ENCODE data around the gene C11orf58. TPM values are rescaled to one million over a fixed set of nuclear protein-coding genes. Genes with fewer than 3 reads are reported as not detected.

Gene C11orf58
- total RNA-seq, 2 donors from 2014 or later, result 162 to 183 TPM

DNA sequence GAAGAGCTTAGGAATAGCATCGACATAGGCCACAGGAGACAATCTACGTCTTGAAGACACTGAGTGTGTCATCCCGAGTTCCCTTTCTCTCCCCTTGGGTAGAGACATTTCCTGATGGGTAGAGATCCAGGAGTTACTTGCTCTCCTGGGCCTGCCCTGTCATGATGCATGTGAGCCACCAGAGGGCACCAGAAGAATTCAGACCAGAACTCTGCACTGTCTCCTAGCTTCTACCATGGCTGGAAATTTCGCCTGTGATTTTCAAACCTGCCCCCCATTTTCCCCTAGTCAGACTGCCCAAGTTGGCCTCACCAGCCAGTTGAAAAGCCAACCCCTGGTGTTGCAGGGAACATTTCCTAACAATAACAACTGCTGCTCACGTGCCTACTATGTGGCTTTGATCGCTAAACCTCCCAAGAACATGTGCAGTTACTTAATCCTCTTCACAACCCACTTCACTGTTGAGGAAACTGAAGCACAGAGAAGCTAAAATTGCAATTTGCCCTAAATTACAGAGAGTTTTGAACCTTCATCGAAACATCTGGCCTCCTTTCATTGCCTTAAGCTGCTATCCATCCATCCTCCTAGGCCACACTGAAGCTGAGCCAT is 47.2 kb downstream of the C11orf58 start:
- Mint-ChIP-seq H3K9me3 (no peaks in the 10 kb centered on the region), H3K4me1 (peaks cover 22% of the 10 kb centered on the region), H3K27me3 (ENCODE audit: insufficient read depth) (no peaks in the 10 kb centered on the region), H3K4me3 (no peak overlapping the region), H3K36me3 (ENCODE audit: low read depth) (no peaks in the 10 kb centered on the region), H3K27ac (no peak overlapping the region)
- Histone ChIP-seq H3K9me3 (ENCODE audit: control insufficient read depth, low read length) (no peaks in the 10 kb centered on the region), H3K4me3 (ENCODE audit: low read length) (no peak overlapping the region), H3K36me3 (ENCODE audit: control insufficient read depth, insufficient read depth, low read length) (peaks cover 17% of the 10 kb centered on the region), H3K27me3 (ENCODE audit: control insufficient read depth, insufficient read depth, low read length, poor library complexity, severe bottlenecking) (no peaks in the 10 kb centered on the region), H3K4me1 (ENCODE audit: control insufficient read depth, insufficient read depth, low read length) (peaks cover 18% of the 10 kb centered on the region), H3K27ac (ENCODE audit: low read depth, low read length) (no peak overlapping the region), H3K9ac (ENCODE audit: extremely low read depth, low read length, poor library complexity, severe bottlenecking) (no peak overlapping the region)
- TF ChIP-seq, protein P1, sequence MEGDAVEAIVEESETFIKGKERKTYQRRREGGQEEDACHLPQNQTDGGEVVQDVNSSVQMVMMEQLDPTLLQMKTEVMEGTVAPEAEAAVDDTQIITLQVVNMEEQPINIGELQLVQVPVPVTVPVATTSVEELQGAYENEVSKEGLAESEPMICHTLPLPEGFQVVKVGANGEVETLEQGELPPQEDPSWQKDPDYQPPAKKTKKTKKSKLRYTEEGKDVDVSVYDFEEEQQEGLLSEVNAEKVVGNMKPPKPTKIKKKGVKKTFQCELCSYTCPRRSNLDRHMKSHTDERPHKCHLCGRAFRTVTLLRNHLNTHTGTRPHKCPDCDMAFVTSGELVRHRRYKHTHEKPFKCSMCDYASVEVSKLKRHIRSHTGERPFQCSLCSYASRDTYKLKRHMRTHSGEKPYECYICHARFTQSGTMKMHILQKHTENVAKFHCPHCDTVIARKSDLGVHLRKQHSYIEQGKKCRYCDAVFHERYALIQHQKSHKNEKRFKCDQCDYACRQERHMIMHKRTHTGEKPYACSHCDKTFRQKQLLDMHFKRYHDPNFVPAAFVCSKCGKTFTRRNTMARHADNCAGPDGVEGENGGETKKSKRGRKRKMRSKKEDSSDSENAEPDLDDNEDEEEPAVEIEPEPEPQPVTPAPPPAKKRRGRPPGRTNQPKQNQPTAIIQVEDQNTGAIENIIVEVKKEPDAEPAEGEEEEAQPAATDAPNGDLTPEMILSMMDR (conservative IDR thresholded peaks at IDR 0.05), result peak; percentile 93
- DNase-seq, result peak; percentile 91
- 69 to 70% methylated on average over 6 to 7 of the region's 7 CpGs for WGBS, 2 experiments (ENCODE audit: insufficient coverage in 1 of 2, insufficient read length in 1 of 2)

DNA sequence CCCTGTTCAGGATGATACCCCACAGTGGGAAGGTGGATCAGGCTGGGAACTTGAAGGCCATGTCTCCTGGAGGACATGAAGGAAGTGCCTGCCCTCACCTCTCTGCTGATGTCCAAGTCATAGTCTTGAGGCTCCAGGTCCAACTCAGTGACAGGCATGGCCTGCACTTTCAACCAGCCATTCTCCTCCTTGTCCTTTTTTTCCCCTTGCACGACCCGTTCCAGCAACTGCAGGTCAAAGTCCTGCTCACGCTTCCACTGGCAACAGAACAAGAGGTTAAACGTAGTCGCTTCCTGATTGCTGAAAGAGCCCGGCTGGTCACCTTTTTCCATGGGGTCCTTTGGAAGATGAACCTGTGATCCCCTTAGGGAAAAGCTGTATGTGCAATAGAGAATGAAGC is 47.7 kb downstream of the C11orf58 start:
- Mint-ChIP-seq H3K4me1 (peaks cover 22% of the 10 kb centered on the region), H3K36me3 (ENCODE audit: low read depth) (no peaks in the 10 kb centered on the region), H3K4me3 (no peak overlapping the region), H3K9me3 (no peaks in the 10 kb centered on the region), H3K27me3 (ENCODE audit: insufficient read depth) (no peaks in the 10 kb centered on the region), H3K27ac (no peak overlapping the region)
- DNase-seq, result peak; percentile 34
- TF ChIP-seq, protein P1 (conservative IDR thresholded peaks at IDR 0.05), result no peak
- H3K9me3 ChIP-seq (ENCODE audit: control insufficient read depth, low read length), result no peaks in the 10 kb centered on the region
- no peak overlapping the region for H3K9ac ChIP-seq (ENCODE audit: extremely low read depth, low read length, poor library complexity, severe bottlenecking)
- no peaks in the 10 kb centered on the region for H3K27me3 ChIP-seq (ENCODE audit: control insufficient read depth, insufficient read depth, low read length, poor library complexity, severe bottlenecking)
- no peak overlapping the region for H3K27ac ChIP-seq (ENCODE audit: low read depth, low read length)
- H3K4me1 ChIP-seq (ENCODE audit: control insufficient read depth, insufficient read depth, low read length), result peaks cover 18% of the 10 kb centered on the region
- peaks cover 17% of the 10 kb centered on the region for H3K36me3 ChIP-seq (ENCODE audit: control insufficient read depth, insufficient read depth, low read length)
- 88 to 94% methylated on average over 6 of the region's 6 CpGs for WGBS, 2 experiments (ENCODE audit: insufficient coverage in 1 of 2, insufficient read length in 1 of 2)
- no peak overlapping the region for H3K4me3 ChIP-seq (ENCODE audit: low read length)

DNA sequence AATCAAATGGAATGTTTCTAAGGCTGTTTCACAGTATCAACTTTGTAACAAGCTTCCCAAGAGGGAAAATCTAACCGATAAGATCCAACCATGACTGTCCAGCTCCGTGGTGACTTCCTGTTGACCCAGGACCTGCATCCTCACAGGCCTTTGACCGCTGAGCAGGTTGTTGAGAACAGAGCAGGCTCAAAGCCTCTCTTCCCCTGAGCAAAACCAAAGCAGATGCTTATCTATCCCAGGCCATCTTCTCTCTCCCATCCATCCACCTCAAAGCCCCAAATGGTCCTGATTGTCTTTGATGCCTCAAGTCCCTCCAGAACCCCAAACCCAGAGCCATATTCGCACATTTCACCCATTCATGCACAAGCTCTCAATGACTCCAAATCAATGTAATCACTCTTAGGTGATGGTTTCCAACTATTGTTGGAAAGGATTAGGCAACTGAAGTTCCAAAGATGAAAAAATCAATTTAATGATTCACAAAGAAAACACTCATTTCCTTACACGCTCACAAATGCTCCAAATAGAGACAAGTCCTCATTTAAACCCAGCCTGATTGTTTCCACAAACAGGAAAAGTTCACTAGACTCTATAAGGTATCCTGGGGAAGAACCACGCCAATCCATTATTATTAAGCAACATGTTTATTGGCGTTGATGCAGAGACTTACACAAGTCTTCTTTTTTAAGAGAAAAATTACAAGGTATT is 48.7 kb downstream of the C11orf58 start:
- no peak overlapping the region for H3K9ac ChIP-seq (ENCODE audit: extremely low read depth, low read length, poor library complexity, severe bottlenecking)
- DNase-seq, result peak; percentile 17
- H3K4me1 ChIP-seq (ENCODE audit: control insufficient read depth, insufficient read depth, low read length), result peaks cover 18% of the 10 kb centered on the region
- Mint-ChIP-seq H3K9me3 (no peaks in the 10 kb centered on the region), H3K4me3 (no peak overlapping the region), H3K4me1 (peaks cover 22% of the 10 kb centered on the region), H3K27ac (no peak overlapping the region), H3K36me3 (ENCODE audit: low read depth) (no peaks in the 10 kb centered on the region), H3K27me3 (ENCODE audit: insufficient read depth) (no peaks in the 10 kb centered on the region)
- peaks cover 17% of the 10 kb centered on the region for H3K36me3 ChIP-seq (ENCODE audit: control insufficient read depth, insufficient read depth, low read length)
- no peak overlapping the region for H3K27ac ChIP-seq (ENCODE audit: low read depth, low read length)
- TF ChIP-seq, protein P1 (conservative IDR thresholded peaks at IDR 0.05), result no peak
- no peaks in the 10 kb centered on the region for H3K9me3 ChIP-seq (ENCODE audit: control insufficient read depth, low read length)
- H3K27me3 ChIP-seq (ENCODE audit: control insufficient read depth, insufficient read depth, low read length, poor library complexity, severe bottlenecking), result no peaks in the 10 kb centered on the region
- 93 to 100% methylated on average over 5 to 7 of the region's 7 CpGs for WGBS, 2 experiments (ENCODE audit: insufficient coverage in 1 of 2, insufficient read length in 1 of 2)
- H3K4me3 ChIP-seq (ENCODE audit: low read length), result no peak overlapping the region

Measured in endodermal cell (in vitro differentiated cells).